ENCODE measurements around the gene UTS2. TPM values are rescaled to one million over a fixed set of nuclear protein-coding genes. Genes with fewer than 3 reads are reported as not detected.

Gene UTS2
- total RNA-seq, 1 donor from 2014 or later: not detected

- Histone ChIP-seq H3K27ac (no peak overlapping the region), H3K4me3 (no peak overlapping the region), H3K4me1 (no peaks in the 10 kb centered on the region), H3K36me3 (no peaks in the 10 kb centered on the region), H3K9me3 (no peaks in the 10 kb centered on the region), H3K27me3 (no peaks in the 10 kb centered on the region)
- no peak for DNase-seq (ENCODE audit: low spot score in 2 of 2)
- no peak for TF ChIP-seq CTCF (IDR thresholded peaks at IDR 0.05)
- intact Hi-C loops (cut with DNase I): no loop called here
Measured at GRCh38 chr1:7861452-7861851, 8.6 kb upstream of the UTS2 start.

- H3K4me1 ChIP-seq: no peaks in the 10 kb centered on the region
- H3K4me3 ChIP-seq: no peak overlapping the region
- TF ChIP-seq CTCF (IDR thresholded peaks at IDR 0.05): no peak
- H3K9me3 ChIP-seq: no peaks in the 10 kb centered on the region
- no peak overlapping the region for H3K27ac ChIP-seq
- no peaks in the 10 kb centered on the region for H3K36me3 ChIP-seq
- H3K27me3 ChIP-seq: no peaks in the 10 kb centered on the region
- no peak for DNase-seq (ENCODE audit: low spot score in 2 of 2)
- intact Hi-C loops (cut with DNase I): no loop called here
Measured at GRCh38 chr1:7860130-7860529, 7.3 kb upstream of the UTS2 start.

- no peaks in the 10 kb centered on the region for H3K9me3 ChIP-seq
- H3K36me3 ChIP-seq: no peaks in the 10 kb centered on the region
- no peak for TF ChIP-seq CTCF (IDR thresholded peaks at IDR 0.05)
- intact Hi-C loops (cut with DNase I): no loop called here
- H3K4me3 ChIP-seq: no peak overlapping the region
- no peaks in the 10 kb centered on the region for H3K27me3 ChIP-seq
- DNase-seq (ENCODE audit: low spot score in 2 of 2): no peak
- H3K4me1 ChIP-seq: no peaks in the 10 kb centered on the region
- no peak overlapping the region for H3K27ac ChIP-seq
Measured at GRCh38 chr1:7859406-7859805, 6.5 kb upstream of the UTS2 start.

GRCh38 chr1:7857985-7858384, 5.1 kb upstream of the UTS2 start:
- no peak for TF ChIP-seq CTCF (IDR thresholded peaks at IDR 0.05)
- Histone ChIP-seq H3K27me3 (no peaks in the 10 kb centered on the region), H3K4me3 (no peak overlapping the region), H3K27ac (no peak overlapping the region), H3K9me3 (no peaks in the 10 kb centered on the region), H3K36me3 (no peaks in the 10 kb centered on the region), H3K4me1 (no peaks in the 10 kb centered on the region)
- no peak for DNase-seq (ENCODE audit: low spot score in 2 of 2)
- intact Hi-C loops (cut with DNase I): no loop called here

GRCh38 chr1:7857000-7857399, 4.1 kb upstream of the UTS2 start:
- no peak for DNase-seq (ENCODE audit: low spot score in 2 of 2)
- Histone ChIP-seq H3K4me3 (no peak overlapping the region), H3K4me1 (no peaks in the 10 kb centered on the region), H3K27ac (no peak overlapping the region), H3K9me3 (no peaks in the 10 kb centered on the region), H3K36me3 (no peaks in the 10 kb centered on the region), H3K27me3 (no peaks in the 10 kb centered on the region)
- TF ChIP-seq CTCF (IDR thresholded peaks at IDR 0.05): no peak
- intact Hi-C loops (cut with DNase I): no loop called here

GRCh38 chr1:7856345-7856744, 3.5 kb upstream of the UTS2 start:
- Histone ChIP-seq H3K4me1 (no peaks in the 10 kb centered on the region), H3K9me3 (no peaks in the 10 kb centered on the region), H3K27ac (no peak overlapping the region), H3K27me3 (no peaks in the 10 kb centered on the region), H3K36me3 (no peaks in the 10 kb centered on the region), H3K4me3 (no peak overlapping the region)
- no peak for TF ChIP-seq CTCF (IDR thresholded peaks at IDR 0.05)
- intact Hi-C loops (cut with DNase I): no loop called here
- DNase-seq (ENCODE audit: low spot score in 2 of 2): no peak
